GM12891 (cell line): ENCODE results near the gene CEP76.
A peak's percentile ranks its signal among the peaks of the same experiment; 100 is the strongest.

Experiments
- DNase-seq: peaks from one replicate; pipeline ENCODE4 v3.0.0; 2011; ENCODE audit warnings: low spot score; ENCODE audit not compliant: insufficient read length
- FAIRE-seq: peaks from 2 replicates; lab custom pipeline; 2011; peaks lifted over from hg19 to GRCh38; lab: Jason Lieb, UNC
- PAX5 ChIP-seq: IDR thresholded peaks from 2 replicates; pipeline ENCODE4 v1.6.1; 2011; ENCODE audit warnings: low read length, moderate library complexity, mild to moderate bottlenecking; ENCODE audit not compliant: insufficient read depth, severe bottlenecking
- POLR2A ChIP-seq: IDR thresholded peaks from 2 replicates; pipeline ENCODE4 v1.6.1; 2011; ENCODE audit warnings: low read depth, low read length, control low read depth
- POLR2AphosphoS5 ChIP-seq: IDR thresholded peaks from 2 replicates; pipeline ENCODE4 v1.6.1; 2011; ENCODE audit warnings: low read depth, low read length, control low read depth
- POU2F2 ChIP-seq: IDR thresholded peaks from 2 replicates; pipeline ENCODE4 v1.6.1; 2011; ENCODE audit warnings: low read depth, mild to moderate bottlenecking, control low read depth, low read length, moderate library complexity
- SPI1 ChIP-seq: IDR thresholded peaks from 2 replicates; pipeline ENCODE4 v1.6.1; 2011; ENCODE audit warnings: low read depth, low read length, control low read depth
- TAF1 ChIP-seq: IDR thresholded peaks from 2 replicates; pipeline ENCODE4 v1.6.1; 2011; ENCODE audit warnings: low read depth, low read length, control low read depth

The CEP76 gene

DNA sequence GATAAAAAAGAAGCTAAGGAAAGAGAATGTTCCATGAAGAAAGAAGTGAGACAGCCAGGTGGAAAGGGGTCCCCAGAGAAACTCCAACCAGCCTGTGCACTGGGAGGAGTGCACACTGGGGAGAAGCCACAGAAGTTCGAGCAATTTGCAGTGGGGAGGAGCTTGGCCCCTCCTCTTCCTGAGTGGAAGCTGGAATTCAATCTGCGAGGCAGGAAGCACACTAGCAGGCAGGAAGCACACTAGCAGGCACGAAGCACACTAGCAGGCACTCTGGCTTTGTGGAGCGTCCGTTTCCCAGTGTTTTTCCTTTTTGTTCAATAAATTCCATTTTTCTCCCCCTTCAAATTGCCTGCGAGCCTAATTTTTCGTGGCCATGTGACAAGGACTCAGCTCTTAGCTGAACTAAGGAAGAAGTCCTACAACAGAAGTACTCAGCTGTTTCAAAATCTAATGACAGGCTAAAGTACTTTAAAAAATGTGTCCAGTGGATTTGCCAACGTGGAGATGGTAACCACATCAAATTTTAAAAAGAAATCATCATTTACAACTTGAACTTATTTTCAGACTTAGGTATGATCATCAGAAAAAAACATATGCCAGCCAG, 23.2 kb downstream of the CEP76 start:
- no peak for DNase-seq
- TF ChIP-seq PAX5 (no peak), POU2F2 (no peak), POLR2AphosphoS5 (no peak), POLR2A (no peak), SPI1 (no peak), TAF1 (no peak)
- no peak for FAIRE-seq

GRCh38 chr18:12668041-12668440, 34.5 kb downstream of the CEP76 start:
- FAIRE-seq (no peak), DNase-seq (no peak)
- TF ChIP-seq PAX5 (no peak), POU2F2 (no peak), POLR2AphosphoS5 (no peak), SPI1 (no peak), POLR2A (no peak), TAF1 (no peak)

DNA sequence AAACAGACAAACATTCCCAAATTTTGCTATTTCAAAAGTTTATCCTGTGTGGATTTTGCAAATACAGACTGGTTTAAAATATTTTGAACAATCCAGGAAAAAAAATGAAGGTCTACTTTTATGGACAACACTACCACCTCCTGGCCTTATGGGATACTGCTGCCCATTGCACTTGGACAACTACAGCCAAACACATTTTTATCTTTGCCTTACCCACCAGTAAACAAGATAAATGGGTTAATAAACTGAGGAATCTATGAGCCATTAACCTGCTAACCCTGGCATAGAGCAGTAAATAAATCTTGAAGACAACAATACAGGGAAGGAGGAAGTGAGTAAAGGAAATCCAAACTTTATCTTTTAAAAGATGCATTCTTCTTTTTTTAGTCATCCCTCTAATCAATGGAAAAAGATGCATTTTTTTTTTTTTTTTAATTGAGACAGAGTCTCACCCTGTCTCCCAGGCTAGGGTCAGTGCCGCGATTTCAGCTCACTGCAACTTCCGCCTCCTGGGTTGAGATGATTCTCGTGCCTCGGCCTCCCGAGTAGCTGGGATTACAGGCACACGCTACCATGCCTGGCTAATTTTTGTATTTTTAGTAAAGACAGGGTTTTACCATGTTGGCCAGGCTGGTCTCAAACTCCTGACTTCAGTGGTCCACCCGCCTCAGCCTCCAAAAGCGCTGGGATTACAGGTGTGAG, 42.5 kb downstream of the CEP76 start:
- TF ChIP-seq PAX5 (no peak), POLR2AphosphoS5 (no peak), POU2F2 (no peak), TAF1 (no peak), POLR2A (no peak), SPI1 (no peak)
- no peak for DNase-seq
- FAIRE-seq: peak; percentile 92

DNA sequence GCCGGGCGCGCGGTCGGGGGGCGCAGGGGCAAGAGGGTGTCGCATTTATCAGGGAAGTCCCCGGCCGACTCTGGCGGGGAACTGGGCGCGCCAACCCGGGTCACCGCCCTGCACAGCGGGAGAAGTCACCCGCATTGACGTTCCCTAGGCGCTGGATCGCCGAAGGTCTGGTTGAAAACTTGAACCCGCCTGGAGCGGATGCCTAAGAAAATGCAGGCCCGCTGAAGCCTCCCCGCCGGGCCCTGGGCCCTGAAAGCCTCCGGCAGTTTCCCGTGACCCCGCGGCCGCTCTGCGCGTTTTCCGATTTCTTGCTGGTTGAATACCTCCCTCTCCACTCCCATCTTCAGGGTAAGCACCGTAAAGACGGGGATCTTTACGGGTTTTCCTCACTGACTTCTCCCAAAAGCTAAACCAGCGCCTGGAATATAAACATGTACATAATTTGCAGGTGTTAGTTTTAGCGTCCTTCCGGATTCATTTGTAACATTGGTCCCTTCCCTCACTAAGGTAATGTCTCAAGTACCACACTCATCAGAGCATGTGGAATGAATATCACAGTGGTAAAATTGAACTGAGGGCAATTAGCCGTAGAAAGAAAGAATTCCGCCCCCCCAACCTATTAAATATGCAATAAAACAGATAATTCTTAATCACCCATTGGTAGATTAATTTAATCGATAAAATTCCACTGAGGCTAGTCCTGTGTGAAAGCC, 43.9 kb downstream of the CEP76 start:
- DNase-seq: peak; percentile 33

DNA sequence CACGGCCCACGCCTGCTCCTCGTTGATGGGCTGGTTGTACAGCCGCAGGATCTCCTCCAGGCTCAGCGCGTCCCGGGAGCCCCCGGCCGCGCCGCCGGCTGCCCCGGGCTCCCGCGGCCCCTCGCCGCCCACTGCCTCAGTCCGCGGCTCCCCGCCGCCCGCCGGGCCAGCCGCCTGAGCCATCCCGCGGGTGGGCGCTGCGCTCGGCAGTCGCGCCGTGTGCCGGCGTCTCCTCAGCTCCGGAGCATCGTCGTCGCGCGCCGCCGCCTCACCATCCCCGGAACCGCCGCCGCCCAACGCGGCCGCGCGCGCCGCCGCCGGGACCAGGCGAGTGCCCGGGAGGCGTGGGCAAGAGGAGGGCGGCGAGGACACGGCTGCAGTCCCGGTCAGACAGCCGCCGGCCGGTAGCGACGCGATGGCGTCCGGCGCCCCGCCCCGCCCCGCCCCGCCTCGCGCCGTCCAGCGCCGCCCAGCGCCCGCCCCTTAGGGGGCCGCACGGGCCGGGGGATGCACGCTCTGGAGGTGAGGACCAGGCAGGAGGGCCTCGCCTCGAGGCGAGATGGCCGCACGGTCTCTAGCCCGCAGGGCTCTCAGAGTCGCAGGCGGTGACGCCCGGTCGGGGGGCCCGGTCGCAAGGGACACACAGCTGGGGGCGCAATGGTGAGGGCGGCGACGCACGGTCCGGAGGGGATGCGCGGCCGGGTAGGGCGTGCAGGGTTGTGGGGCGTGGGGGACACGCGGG, 44.7 kb downstream of the CEP76 start, which contains the start of gene SPIRE1:
Gene SPIRE1, minus strand, starts transcription at position 424 of the 742 bp plus-strand sequence. Its CDS starts 241 bp downstream, at position 183.
- DNase-seq: peak; percentile 43
- peak; percentile 28 for FAIRE-seq
- TF ChIP-seq POLR2A: no peak
- no peak for TF ChIP-seq POU2F2
- TF ChIP-seq SPI1: no peak
- no peak for TF ChIP-seq TAF1
- no peak for TF ChIP-seq PAX5
- no peak for TF ChIP-seq POLR2AphosphoS5

More for the DNA sequence above, 43.9 kb downstream of the CEP76 start:
- FAIRE-seq: peak; percentile 72
- TF ChIP-seq POU2F2 (no peak), PAX5 (no peak), POLR2A (no peak), SPI1 (no peak)

DNA sequence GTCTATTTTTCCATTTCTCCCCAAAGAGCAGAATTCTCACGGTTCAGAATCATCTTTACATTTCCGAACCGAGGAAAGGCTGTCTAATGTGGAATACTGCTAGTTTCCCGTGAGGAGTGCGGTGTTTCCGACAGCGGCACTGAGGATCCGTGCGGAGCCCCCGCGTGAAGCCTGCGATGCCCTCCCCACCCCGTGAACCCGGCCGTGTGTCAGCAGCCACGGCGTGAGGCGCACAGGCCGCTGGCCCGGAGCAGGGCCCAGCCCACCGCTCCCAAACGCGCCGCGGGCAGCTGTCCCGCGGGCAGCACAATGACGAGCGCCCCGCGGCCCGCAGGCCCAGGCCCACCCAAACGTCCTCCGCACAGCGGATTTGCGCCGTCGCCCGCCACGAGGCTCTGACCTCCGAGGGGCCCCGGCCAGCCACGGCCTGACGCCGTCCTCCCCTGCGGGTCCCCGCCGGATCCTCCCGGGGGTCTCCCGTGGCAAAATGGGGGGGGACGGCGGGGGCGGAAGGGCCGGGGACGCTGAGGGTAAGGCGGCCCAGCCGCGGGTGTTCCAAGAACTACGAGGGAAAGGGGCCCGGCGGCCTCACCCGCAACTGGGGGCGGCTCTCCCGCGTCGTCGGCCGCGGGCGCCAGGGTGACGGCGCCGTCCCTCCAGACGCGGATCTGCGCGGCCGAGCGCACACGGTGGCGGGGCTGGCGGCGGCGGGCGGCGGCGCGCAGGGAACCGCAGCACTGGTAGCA, 45.4 kb downstream of the CEP76 start:
- peak; percentile 42 for DNase-seq

DNA sequence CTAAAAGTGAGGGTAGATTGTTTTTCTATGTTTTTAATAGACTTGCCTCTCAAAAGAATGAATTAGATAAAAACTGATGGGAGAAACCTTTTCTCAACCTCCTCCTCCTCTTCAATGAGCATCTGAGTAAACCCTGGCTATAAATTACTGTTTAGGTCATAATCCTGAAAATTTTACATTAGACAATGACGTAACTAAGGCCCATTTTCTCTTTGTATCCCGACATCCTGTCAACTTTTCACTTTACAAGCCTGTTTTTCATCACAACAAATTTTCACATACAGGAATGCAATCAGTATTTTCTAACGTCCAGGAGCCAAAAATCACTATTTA, 46.0 kb downstream of the CEP76 start:
- FAIRE-seq (no peak), DNase-seq (no peak)
- TF ChIP-seq POU2F2 (no peak), POLR2AphosphoS5 (no peak), SPI1 (no peak)

More for the DNA sequence above, 45.4 kb downstream of the CEP76 start:
- TF ChIP-seq PAX5: no peak
- no peak for TF ChIP-seq POLR2AphosphoS5
- no peak for TF ChIP-seq SPI1
- TF ChIP-seq POU2F2: no peak
- TF ChIP-seq TAF1: no peak
- TF ChIP-seq POLR2A: no peak
- FAIRE-seq: peak; percentile 5

DNA sequence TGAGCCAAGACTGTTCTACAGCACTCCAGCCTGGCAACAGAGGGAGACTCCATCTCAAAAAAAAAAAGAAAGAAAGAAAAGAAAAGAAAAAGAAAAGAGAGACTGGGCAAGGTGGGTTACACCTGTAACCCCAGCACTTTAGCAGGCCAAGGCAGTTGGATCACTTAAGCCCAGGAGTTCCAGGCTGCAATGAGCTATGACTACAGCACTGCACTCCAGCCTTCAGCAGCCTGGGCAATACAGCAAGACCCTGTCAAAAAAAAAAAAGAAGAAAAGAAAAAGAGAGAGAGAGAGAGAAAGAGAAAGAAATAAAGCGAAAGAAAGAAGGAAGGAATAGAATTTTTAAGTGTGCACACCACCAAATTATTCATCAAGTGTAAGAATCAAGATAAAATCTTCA, 47.6 kb downstream of the CEP76 start:
- TF ChIP-seq POLR2A: no peak
- TF ChIP-seq POLR2AphosphoS5: no peak
- no peak for TF ChIP-seq POU2F2
- TF ChIP-seq SPI1: no peak
- no peak for TF ChIP-seq TAF1
- no peak for TF ChIP-seq PAX5

More for the DNA sequence above, 47.6 kb downstream of the CEP76 start:
- FAIRE-seq: no peak
- no peak for DNase-seq
